GM12878 (cell line): ENCODE results near the gene PEF1. TPM values are rescaled to one million over a fixed set of nuclear protein-coding genes. Genes with fewer than 3 reads are reported as not detected.

Experiments used
- ATAC-seq: fragments of 200-7000 bp; cut with Tn5 transposase; 3 replicates; pipeline ENCODE4 v1.9.1; 2020; ENCODE audit warnings: mild to moderate bottlenecking, moderate library complexity
- BruUV-seq: library from RNA; stranded (reverse); fragments of 400-500 nt; replicated peaks from 2 replicates; lab custom pipeline; 2021; lab: Mats Ljungman, UMichigan
- CTCF ChIA-PET: fragments of 300-600 bp; sonication (Branson Sonifier 250); formaldehyde crosslinking; extraction: SDS; loops from one replicate; lab custom pipeline; 2021; ENCODE audit warnings: inconsistent platforms; lab: Yijun Ruan, JAX
- POLR2A ChIA-PET: fragments of 350-600 bp; formaldehyde crosslinking; extraction: SDS; loops from one replicate; lab custom pipeline; 2021; ENCODE audit warnings: inconsistent platforms; lab: Charles Lee
- RAD21 ChIA-PET: fragments of 300-600 bp; sonication (Branson Sonifier 250); formaldehyde crosslinking; loops from one replicate; lab custom pipeline; 2023; ENCODE audit warnings: antibody characterized with exemption; ENCODE audit not compliant: unreplicated experiment; lab: Charles Lee
- SMC1A ChIA-PET: fragments of 300-600 bp; sonication (Branson Sonifier 250); formaldehyde crosslinking; loops from one replicate; lab custom pipeline; 2023; ENCODE audit not compliant: unreplicated experiment, uncharacterized antibody; lab: Charles Lee
- DNase-seq: peaks from one replicate; pipeline ENCODE4 v3.0.0-alpha.2; 2011; ENCODE audit warnings: low read depth, low spot score
- FAIRE-seq: peaks from 3 replicates; lab custom pipeline; 2011; peaks lifted over from hg19 to GRCh38; lab: Jason Lieb, UNC
- H2AFZ ChIP-seq: 2 replicates; pipeline ENCODE4 v1.6.0; 2011; ENCODE audit warnings: low read depth, low read length, control low read depth; ENCODE audit not compliant: control insufficient read depth
- H3K27ac ChIP-seq: 2 replicates; pipeline ENCODE4 v1.5.1; 2011; ENCODE audit warnings: control low read depth; ENCODE audit not compliant: control insufficient read depth, insufficient read depth
- H3K27me3 ChIP-seq, 2 experiments: replicated peaks in 1 of 2; 2 replicates each; pipeline versions ENCODE4 v1.6.0 to v1.6.1; 2011; ENCODE audit warnings: low read length in 1 of 2; ENCODE audit not compliant: control insufficient read depth in 2 of 2, insufficient read depth in 2 of 2
- H3K36me3 ChIP-seq, 2 experiments: 2 replicates each; pipeline ENCODE4 v1.5.1; 2011; ENCODE audit warnings: low read length in 1 of 2; ENCODE audit not compliant: control insufficient read depth in 2 of 2, insufficient read depth in 2 of 2
- H3K4me1 ChIP-seq: 2 replicates; pipeline ENCODE4 v1.6.1; 2011; ENCODE audit warnings: mild to moderate bottlenecking, low read length, moderate library complexity, mixed read lengths; ENCODE audit not compliant: control insufficient read depth, insufficient read depth
- H3K4me2 ChIP-seq: 2 replicates; pipeline ENCODE4 v1.6.0; 2011; ENCODE audit warnings: control low read depth; ENCODE audit not compliant: control insufficient read depth, insufficient read depth
- H3K4me3 ChIP-seq: fragments of 200-600 bp; sonication (generic); 2 replicates; pipeline ENCODE4 v1.5.1; 2016
- H3K79me2 ChIP-seq: 2 replicates; pipeline ENCODE4 v1.6.0; 2011; ENCODE audit warnings: low read length; ENCODE audit not compliant: control insufficient read depth, insufficient read depth
- H3K9ac ChIP-seq: 2 replicates; pipeline ENCODE4 v1.8.0; 2011; ENCODE audit warnings: low read length, control low read depth, mixed read lengths; ENCODE audit not compliant: control insufficient read depth, insufficient read depth
- H3K9me3 ChIP-seq: replicated peaks from 3 replicates; pipeline ENCODE4 v1.5.1; 2011; ENCODE audit warnings: mild to moderate bottlenecking, low read length; ENCODE audit not compliant: control insufficient read depth, insufficient read depth
- H4K20me1 ChIP-seq: 2 replicates; pipeline ENCODE4 v1.6.0; 2011; ENCODE audit not compliant: control insufficient read depth, insufficient read depth
- ATF7 ChIP-seq: fragments of 450-650 bp; IDR thresholded peaks from 2 replicates; pipeline ENCODE4 v1.6.1; 2016; ENCODE audit warnings: low read depth, mild to moderate bottlenecking
- CEBPB ChIP-seq, 2 experiments: fragments of 150-350 bp in 1 of 2; IDR thresholded peaks; 2 replicates each; pipeline ENCODE4 v1.6.1; 2012 to 2014; ENCODE audit warnings: low read depth in 2 of 2, low read length in 2 of 2, borderline replicate concordance in 1 of 2, inconsistent platforms in 1 of 2
- CHD4 ChIP-seq: fragments of 200-600 bp; sonication (generic); IDR thresholded peaks from 2 replicates; pipeline ENCODE4 v1.6.1; 2016; ENCODE audit warnings: mild to moderate bottlenecking
- HSF1 ChIP-seq: fragments of 150-350 bp; IDR thresholded peaks from 2 replicates; pipeline ENCODE4 v1.6.1; 2014; ENCODE audit warnings: mild to moderate bottlenecking, low read depth, low read length
- MAX ChIP-seq: IDR thresholded peaks from 2 replicates; pipeline ENCODE4 v1.6.1; 2012; ENCODE audit warnings: low read depth, low read length, improper control_type of control experiment
- MYB ChIP-seq: fragments of 150-350 bp; IDR thresholded peaks from 2 replicates; pipeline ENCODE4 v1.6.1; 2014; ENCODE audit warnings: mild to moderate bottlenecking, low read depth, low read length, borderline replicate concordance
- MYC ChIP-seq: IDR thresholded peaks from 2 replicates; pipeline ENCODE4 v1.6.1; 2011; ENCODE audit warnings: mild to moderate bottlenecking, low read length, moderate library complexity, inconsistent platforms; ENCODE audit not compliant: insufficient read depth, insufficient replicate concordance, insufficient read length, severe bottlenecking
- RB1 ChIP-seq: fragments of 450-650 bp; formaldehyde crosslinking; IDR thresholded peaks from 2 replicates; pipeline ENCODE4 v1.6.1; 2017; ENCODE audit warnings: mild to moderate bottlenecking, borderline replicate concordance
- SIN3A ChIP-seq: IDR thresholded peaks from 2 replicates; pipeline ENCODE4 v1.6.1; 2012; ENCODE audit warnings: low read depth, low read length, improper control_type of control experiment
- SUZ12 ChIP-seq: fragments of 200-600 bp; sonication (generic); IDR thresholded peaks from one replicate; pipeline ENCODE4 v1.6.1; 2018; ENCODE audit warnings: antibody characterized with exemption, mild to moderate bottlenecking; ENCODE audit not compliant: unreplicated experiment
- TCF7 ChIP-seq: IDR thresholded peaks from 2 replicates; pipeline ENCODE4 v1.6.1; 2014; ENCODE audit warnings: antibody characterized with exemption, borderline replicate concordance
- ZNF207 ChIP-seq: fragments of 450-650 bp; IDR thresholded peaks from 2 replicates; pipeline ENCODE4 v1.6.1; 2014; ENCODE audit warnings: antibody characterized with exemption, mild to moderate bottlenecking, borderline replicate concordance
- ZSCAN29 ChIP-seq: fragments of 450-650 bp; IDR thresholded peaks from 2 replicates; pipeline ENCODE4 v1.6.1; 2017; ENCODE audit warnings: mild to moderate bottlenecking, moderate library complexity
- WGBS: methylation state at CpG from one replicate; pipeline ENCODE4 v1.1.6; 2016; ENCODE audit warnings: low lambda C conversion rate; ENCODE audit not compliant: insufficient replicate concordance, insufficient coverage; ENCODE audit errors: missing lambda C conversion rate; 5-methylcytosine and 5-hydroxymethylcytosine counted together
- in situ Hi-C: fragments of 300-500 bp; cut with MboI; formaldehyde crosslinking; loops from 9 replicates; pipeline ENCODE4 v1.14.3; 2018; ENCODE audit warnings: mixed read lengths
- intact Hi-C: fragments of 100-400 bp; cut with micrococcal nuclease; formaldehyde crosslinking; loops from one replicate; pipeline ENCODE4 v1.14.2; 2022; ENCODE audit not compliant: unreplicated experiment
- polyA plus RNA-seq, 11 experiments: library from polyadenylated mRNA; depleted of rRNA in 4 of 11; unstranded in 6 of 11; stranded (reverse) in 5 of 11; fragments of >200 nt; fragmentation: Nextera tagmentation in 4 of 11; fragmentation: Illumina TruSeq in 1 of 11; extraction: Ambion mirVana in 4 of 11; extraction: Trizol in 1 of 11; gene quantifications; 1 replicate in 1 of 11; 2 replicates in 10 of 11; pipeline versions ENCODE4 v1.2.1 to v1.2.3, GENCODE V29; 2011 to 2016; ENCODE audit warnings: inconsistent platforms in 2 of 11, missing spikeins in 2 of 11, low read depth in 1 of 11
- total RNA-seq, 4 experiments: library from RNA; depleted of rRNA in 3 of 4; stranded (reverse); fragments of >200 nt in 3 of 4; fragmentation: Illumina TruSeq in 1 of 4; extraction: Trizol in 1 of 4; gene quantifications; 2 replicates each; pipeline versions ENCODE4 v1.2.1 to v1.2.3, GENCODE V29; 2013 to 2021
- TF ChIP-seq, protein P1 (sequence below): fragments of 150-350 bp; IDR thresholded peaks from 2 replicates; pipeline ENCODE4 v1.6.1; 2016; ENCODE audit warnings: low read depth, low read length
- TF ChIP-seq, protein P2 (sequence below): fragments of 450-650 bp; conservative IDR thresholded peaks from 2 replicates; pipeline ENCODE4 v1.6.1; 2017; ENCODE audit warnings: mild to moderate bottlenecking, moderate library complexity

Gene PEF1
- total and polyA plus RNA-seq, 10 of the 15 experiments (the other 5 are each of a cell fraction or from before 2014, with no cell fraction given): 27.1 to 107 (median 79.0) TPM

DNA sequence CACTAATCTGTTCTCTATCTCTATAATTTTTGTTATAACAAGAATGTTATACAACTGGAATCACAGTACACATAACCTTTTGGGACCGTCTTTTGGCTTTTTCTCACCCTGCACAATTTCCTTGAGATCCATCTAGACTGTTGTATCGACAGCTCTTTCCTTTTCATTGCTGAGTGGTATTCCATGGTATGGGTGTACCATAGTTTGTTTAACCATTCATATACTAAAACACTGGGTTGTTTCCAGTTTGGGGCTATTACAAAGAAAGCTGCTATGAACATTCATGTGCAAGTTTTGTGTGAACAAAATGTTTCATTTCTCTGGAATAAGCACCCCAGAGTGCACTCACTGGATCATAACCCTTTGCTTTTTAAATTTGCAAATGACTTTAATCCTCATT is 42.6 kb downstream of the PEF1 start:
- DNase-seq (no peak), FAIRE-seq (no peak), ATAC-seq (no peak)
- POLR2A ChIA-PET: interaction anchor here (0.6 kb wide), 1 partner anchor 693 kb away, joined by 3 read pairs; no protein-coding TSS in a partner anchor
- Histone ChIP-seq H4K20me1 (no peaks in the 10 kb centered on the region), H3K4me2 (no peak overlapping the region), H3K9ac (no peak overlapping the region), H3K36me3 (no peaks in the 10 kb centered on the region), H3K9me3 (peaks cover 3% of the 10 kb centered on the region; the same call in 2 of the 3 replicates), H3K79me2 (no peaks in the 10 kb centered on the region), H3K27me3 (no peaks in the 10 kb centered on the region), H3K4me3 (no peak overlapping the region), H2AFZ (no peak overlapping the region), H3K4me1 (peaks cover 11% of the 10 kb centered on the region), H3K27ac (no peak overlapping the region)
- CTCF ChIA-PET: interaction anchor here (1.0 to 2.2 kb wide), 4 partner anchors 8 to 36 kb away, joined by 3 to 10 read pairs (median 6); no protein-coding TSS in a partner anchor
- BruUV-seq: no TSS peak
- in situ Hi-C loops: no loop called here
- 76% methylated on average over 2 of the region's 2 CpGs for WGBS
- SMC1A ChIA-PET: no interaction called here
- RAD21 ChIA-PET: interaction anchor here (0.8 kb wide), 1 partner anchor 181 kb away, joined by 3 read pairs; no protein-coding TSS in a partner anchor
- intact Hi-C loops: no loop called here
- TF ChIP-seq ATF7: no peak
- TF ChIP-seq ZSCAN29: no peak
- no peak for TF ChIP-seq HSF1
- TF ChIP-seq ZNF207: no peak
- TF ChIP-seq MAX: no peak
- TF ChIP-seq, protein P1, sequence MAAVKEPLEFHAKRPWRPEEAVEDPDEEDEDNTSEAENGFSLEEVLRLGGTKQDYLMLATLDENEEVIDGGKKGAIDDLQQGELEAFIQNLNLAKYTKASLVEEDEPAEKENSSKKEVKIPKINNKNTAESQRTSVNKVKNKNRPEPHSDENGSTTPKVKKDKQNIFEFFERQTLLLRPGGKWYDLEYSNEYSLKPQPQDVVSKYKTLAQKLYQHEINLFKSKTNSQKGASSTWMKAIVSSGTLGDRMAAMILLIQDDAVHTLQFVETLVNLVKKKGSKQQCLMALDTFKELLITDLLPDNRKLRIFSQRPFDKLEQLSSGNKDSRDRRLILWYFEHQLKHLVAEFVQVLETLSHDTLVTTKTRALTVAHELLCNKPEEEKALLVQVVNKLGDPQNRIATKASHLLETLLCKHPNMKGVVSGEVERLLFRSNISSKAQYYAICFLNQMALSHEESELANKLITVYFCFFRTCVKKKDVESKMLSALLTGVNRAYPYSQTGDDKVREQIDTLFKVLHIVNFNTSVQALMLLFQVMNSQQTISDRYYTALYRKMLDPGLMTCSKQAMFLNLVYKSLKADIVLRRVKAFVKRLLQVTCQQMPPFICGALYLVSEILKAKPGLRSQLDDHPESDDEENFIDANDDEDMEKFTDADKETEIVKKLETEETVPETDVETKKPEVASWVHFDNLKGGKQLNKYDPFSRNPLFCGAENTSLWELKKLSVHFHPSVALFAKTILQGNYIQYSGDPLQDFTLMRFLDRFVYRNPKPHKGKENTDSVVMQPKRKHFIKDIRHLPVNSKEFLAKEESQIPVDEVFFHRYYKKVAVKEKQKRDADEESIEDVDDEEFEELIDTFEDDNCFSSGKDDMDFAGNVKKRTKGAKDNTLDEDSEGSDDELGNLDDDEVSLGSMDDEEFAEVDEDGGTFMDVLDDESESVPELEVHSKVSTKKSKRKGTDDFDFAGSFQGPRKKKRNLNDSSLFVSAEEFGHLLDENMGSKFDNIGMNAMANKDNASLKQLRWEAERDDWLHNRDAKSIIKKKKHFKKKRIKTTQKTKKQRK: no peak
- no peak for TF ChIP-seq TCF7
- no peak for TF ChIP-seq MYB
- no peak for TF ChIP-seq RB1
- TF ChIP-seq SIN3A: no peak
- no peak for TF ChIP-seq MYC
- no peak for TF ChIP-seq CEBPB (IDR thresholded peaks at IDR 0.05; ENCODE audit: borderline replicate concordance in 1 of 2, low read depth in 2 of 2, low read length in 2 of 2)
- no peak for TF ChIP-seq CHD4
- TF ChIP-seq, protein P2, sequence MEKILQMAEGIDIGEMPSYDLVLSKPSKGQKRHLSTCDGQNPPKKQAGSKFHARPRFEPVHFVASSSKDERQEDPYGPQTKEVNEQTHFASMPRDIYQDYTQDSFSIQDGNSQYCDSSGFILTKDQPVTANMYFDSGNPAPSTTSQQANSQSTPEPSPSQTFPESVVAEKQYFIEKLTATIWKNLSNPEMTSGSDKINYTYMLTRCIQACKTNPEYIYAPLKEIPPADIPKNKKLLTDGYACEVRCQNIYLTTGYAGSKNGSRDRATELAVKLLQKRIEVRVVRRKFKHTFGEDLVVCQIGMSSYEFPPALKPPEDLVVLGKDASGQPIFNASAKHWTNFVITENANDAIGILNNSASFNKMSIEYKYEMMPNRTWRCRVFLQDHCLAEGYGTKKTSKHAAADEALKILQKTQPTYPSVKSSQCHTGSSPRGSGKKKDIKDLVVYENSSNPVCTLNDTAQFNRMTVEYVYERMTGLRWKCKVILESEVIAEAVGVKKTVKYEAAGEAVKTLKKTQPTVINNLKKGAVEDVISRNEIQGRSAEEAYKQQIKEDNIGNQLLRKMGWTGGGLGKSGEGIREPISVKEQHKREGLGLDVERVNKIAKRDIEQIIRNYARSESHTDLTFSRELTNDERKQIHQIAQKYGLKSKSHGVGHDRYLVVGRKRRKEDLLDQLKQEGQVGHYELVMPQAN: no peak
- TF ChIP-seq SUZ12: no peak
